H1 (cell line): ENCODE measurements around the gene SPTB. TPM values are rescaled to one million over a fixed set of nuclear protein-coding genes. Genes with fewer than 3 reads are reported as not detected.

Experiments
- BCL11A ChIP-seq, 2 experiments: IDR thresholded peaks; one replicate each; pipeline ENCODE4 v1.6.1; 2011; ENCODE audit warnings: low read depth in 2 of 2, low read length in 2 of 2, mild to moderate bottlenecking in 2 of 2
- FOSL1 ChIP-seq: IDR thresholded peaks from 2 replicates; pipeline ENCODE4 v1.6.1; 2011; ENCODE audit warnings: mild to moderate bottlenecking, low read depth, low read length, moderate library complexity; ENCODE audit not compliant: insufficient read depth
- JUN ChIP-seq: IDR thresholded peaks from 2 replicates; pipeline ENCODE4 v1.6.1; 2011; ENCODE audit warnings: low read depth, mild to moderate bottlenecking, improper control_type of control experiment, low read length
- KDM1A ChIP-seq: fragments of 200-600, 300-600 bp; sonication (generic); IDR thresholded peaks from 2 replicates; pipeline ENCODE4 v1.7.1; 2016; ENCODE audit warnings: mild to moderate bottlenecking, low read length, borderline replicate concordance
- KDM5A ChIP-seq: fragments of 200-600 bp; IDR thresholded peaks from 2 replicates; pipeline ENCODE4 v1.7.1; 2012; ENCODE audit warnings: mild to moderate bottlenecking, low read length, inconsistent platforms, mixed read lengths
- MAFK ChIP-seq: IDR thresholded peaks from 2 replicates; pipeline ENCODE4 v1.6.1; 2012; ENCODE audit warnings: low read depth, mild to moderate bottlenecking, improper control_type of control experiment, low read length
- NANOG ChIP-seq: IDR thresholded peaks from 2 replicates; pipeline ENCODE4 v1.6.1; 2011; ENCODE audit warnings: low read length, low read depth, mild to moderate bottlenecking, inconsistent platforms; ENCODE audit not compliant: insufficient read depth, poor library complexity, severe bottlenecking
- SP1 ChIP-seq: IDR thresholded peaks from 2 replicates; pipeline ENCODE4 v1.6.1; 2011; ENCODE audit warnings: low read depth, low read length
- TAF1 ChIP-seq: IDR thresholded peaks from 2 replicates; pipeline ENCODE4 v1.6.1; 2011; ENCODE audit warnings: mild to moderate bottlenecking, low read depth, low read length
- TCF12 ChIP-seq: IDR thresholded peaks from 2 replicates; pipeline ENCODE4 v1.6.1; 2011; ENCODE audit warnings: low read depth, mild to moderate bottlenecking, low read length
- ZNF274 ChIP-seq: IDR thresholded peaks from 2 replicates; pipeline ENCODE4 v1.7.0; 2012; ENCODE audit warnings: low read length, borderline replicate concordance; ENCODE audit errors: extremely low read depth
- polyA plus RNA-seq, 7 experiments: library from polyadenylated mRNA; depleted of rRNA in 3 of 7; stranded (reverse) in 5 of 7; unstranded in 2 of 7; fragments of >200 nt in 5 of 7; fragments of 200-250 nt in 2 of 7; gene quantifications; 1 replicate in 5 of 7; 2 replicates in 1 of 7; 4 replicates in 1 of 7; pipeline versions ENCODE4 v1.2.1 to v1.2.3, GENCODE V29; 2011 to 2013; ENCODE audit warnings: missing spikeins in 2 of 7, mixed read lengths in 2 of 7
- total RNA-seq: library from RNA; stranded (reverse); fragmentation: NEBNext Ultra II Directional; extraction: Animal tissue kit (Norgen Biotek cat#: 25700); gene quantifications from 2 replicates; pipeline ENCODE4 v1.2.1, GENCODE V29; 2021
- TF ChIP-seq, protein P1 (sequence below): fragments of 300-600 bp; sonication (generic); IDR thresholded peaks from 2 replicates; pipeline ENCODE4 v1.7.1; 2012; ENCODE audit warnings: low read length, moderate library complexity, mild to moderate bottlenecking, inconsistent platforms; ENCODE audit not compliant: insufficient replicate concordance

SPTB gene
- total and polyA plus RNA-seq, 2 of the 8 experiments (the other 6 are each of a cell fraction or from before 2014, with no cell fraction given), result 0.30 to 2.4 TPM

DNA sequence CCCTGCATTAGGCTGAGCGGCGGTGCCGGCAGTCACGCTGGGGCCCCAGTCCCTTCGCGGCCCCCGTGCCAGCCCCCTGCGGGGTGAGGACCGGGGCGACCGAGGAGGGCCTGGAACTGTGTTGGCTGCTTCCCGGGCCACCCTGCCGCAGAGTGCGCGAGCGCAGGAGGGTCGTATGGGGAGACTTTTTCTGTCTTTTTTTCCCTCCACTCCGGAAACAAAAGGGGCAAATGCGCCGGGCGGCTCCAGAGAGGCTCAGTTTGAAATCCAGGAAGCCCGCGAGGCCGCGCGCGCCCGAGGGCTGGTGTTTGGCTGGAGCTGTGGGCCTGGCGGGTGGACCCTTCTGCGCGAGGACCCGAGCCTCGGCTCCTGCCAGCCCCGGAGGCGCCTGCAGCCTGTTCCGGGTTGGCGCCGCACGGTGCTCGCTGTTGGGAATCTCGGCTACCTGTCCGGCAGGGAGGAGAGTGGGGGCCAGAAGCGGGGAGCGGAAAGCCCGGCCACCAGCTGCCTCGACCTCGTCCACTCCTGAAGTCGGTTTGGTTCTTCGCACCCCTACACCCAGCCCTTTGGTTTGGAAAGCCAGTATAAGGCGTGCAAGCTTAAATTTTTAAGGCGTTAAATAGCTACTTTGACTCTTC lies 174.8 kb downstream of the SPTB start (continued):
- TF ChIP-seq, protein P1, sequence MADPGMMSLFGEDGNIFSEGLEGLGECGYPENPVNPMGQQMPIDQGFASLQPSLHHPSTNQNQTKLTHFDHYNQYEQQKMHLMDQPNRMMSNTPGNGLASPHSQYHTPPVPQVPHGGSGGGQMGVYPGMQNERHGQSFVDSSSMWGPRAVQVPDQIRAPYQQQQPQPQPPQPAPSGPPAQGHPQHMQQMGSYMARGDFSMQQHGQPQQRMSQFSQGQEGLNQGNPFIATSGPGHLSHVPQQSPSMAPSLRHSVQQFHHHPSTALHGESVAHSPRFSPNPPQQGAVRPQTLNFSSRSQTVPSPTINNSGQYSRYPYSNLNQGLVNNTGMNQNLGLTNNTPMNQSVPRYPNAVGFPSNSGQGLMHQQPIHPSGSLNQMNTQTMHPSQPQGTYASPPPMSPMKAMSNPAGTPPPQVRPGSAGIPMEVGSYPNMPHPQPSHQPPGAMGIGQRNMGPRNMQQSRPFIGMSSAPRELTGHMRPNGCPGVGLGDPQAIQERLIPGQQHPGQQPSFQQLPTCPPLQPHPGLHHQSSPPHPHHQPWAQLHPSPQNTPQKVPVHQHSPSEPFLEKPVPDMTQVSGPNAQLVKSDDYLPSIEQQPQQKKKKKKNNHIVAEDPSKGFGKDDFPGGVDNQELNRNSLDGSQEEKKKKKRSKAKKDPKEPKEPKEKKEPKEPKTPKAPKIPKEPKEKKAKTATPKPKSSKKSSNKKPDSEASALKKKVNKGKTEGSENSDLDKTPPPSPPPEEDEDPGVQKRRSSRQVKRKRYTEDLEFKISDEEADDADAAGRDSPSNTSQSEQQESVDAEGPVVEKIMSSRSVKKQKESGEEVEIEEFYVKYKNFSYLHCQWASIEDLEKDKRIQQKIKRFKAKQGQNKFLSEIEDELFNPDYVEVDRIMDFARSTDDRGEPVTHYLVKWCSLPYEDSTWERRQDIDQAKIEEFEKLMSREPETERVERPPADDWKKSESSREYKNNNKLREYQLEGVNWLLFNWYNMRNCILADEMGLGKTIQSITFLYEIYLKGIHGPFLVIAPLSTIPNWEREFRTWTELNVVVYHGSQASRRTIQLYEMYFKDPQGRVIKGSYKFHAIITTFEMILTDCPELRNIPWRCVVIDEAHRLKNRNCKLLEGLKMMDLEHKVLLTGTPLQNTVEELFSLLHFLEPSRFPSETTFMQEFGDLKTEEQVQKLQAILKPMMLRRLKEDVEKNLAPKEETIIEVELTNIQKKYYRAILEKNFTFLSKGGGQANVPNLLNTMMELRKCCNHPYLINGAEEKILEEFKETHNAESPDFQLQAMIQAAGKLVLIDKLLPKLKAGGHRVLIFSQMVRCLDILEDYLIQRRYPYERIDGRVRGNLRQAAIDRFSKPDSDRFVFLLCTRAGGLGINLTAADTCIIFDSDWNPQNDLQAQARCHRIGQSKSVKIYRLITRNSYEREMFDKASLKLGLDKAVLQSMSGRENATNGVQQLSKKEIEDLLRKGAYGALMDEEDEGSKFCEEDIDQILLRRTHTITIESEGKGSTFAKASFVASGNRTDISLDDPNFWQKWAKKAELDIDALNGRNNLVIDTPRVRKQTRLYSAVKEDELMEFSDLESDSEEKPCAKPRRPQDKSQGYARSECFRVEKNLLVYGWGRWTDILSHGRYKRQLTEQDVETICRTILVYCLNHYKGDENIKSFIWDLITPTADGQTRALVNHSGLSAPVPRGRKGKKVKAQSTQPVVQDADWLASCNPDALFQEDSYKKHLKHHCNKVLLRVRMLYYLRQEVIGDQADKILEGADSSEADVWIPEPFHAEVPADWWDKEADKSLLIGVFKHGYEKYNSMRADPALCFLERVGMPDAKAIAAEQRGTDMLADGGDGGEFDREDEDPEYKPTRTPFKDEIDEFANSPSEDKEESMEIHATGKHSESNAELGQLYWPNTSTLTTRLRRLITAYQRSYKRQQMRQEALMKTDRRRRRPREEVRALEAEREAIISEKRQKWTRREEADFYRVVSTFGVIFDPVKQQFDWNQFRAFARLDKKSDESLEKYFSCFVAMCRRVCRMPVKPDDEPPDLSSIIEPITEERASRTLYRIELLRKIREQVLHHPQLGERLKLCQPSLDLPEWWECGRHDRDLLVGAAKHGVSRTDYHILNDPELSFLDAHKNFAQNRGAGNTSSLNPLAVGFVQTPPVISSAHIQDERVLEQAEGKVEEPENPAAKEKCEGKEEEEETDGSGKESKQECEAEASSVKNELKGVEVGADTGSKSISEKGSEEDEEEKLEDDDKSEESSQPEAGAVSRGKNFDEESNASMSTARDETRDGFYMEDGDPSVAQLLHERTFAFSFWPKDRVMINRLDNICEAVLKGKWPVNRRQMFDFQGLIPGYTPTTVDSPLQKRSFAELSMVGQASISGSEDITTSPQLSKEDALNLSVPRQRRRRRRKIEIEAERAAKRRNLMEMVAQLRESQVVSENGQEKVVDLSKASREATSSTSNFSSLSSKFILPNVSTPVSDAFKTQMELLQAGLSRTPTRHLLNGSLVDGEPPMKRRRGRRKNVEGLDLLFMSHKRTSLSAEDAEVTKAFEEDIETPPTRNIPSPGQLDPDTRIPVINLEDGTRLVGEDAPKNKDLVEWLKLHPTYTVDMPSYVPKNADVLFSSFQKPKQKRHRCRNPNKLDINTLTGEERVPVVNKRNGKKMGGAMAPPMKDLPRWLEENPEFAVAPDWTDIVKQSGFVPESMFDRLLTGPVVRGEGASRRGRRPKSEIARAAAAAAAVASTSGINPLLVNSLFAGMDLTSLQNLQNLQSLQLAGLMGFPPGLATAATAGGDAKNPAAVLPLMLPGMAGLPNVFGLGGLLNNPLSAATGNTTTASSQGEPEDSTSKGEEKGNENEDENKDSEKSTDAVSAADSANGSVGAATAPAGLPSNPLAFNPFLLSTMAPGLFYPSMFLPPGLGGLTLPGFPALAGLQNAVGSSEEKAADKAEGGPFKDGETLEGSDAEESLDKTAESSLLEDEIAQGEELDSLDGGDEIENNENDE, result no peak
- TF ChIP-seq TAF1 (no peak; the same call in 1 of the 2 replicates), BCL11A (IDR thresholded peaks at IDR 0.05; ENCODE audit: low read depth in 2 of 2, low read length in 2 of 2) (no peak), TCF12 (no peak), KDM5A (no peak), MAFK (no peak), JUN (no peak), NANOG (no peak), KDM1A (no peak), ZNF274 (no peak), FOSL1 (no peak), SP1 (no peak)
